ENCODE results near the gene ZC3H8.

ZC3H8 gene

GRCh38 chr2:112163541-112163981 lies 91.3 kb downstream of the ZC3H8 start:
- H3K4me3 ChIP-seq (ENCODE audit: low read length) = no peak overlapping the region
- no peak overlapping the region for H2AFZ ChIP-seq (ENCODE audit: low read depth, low read length)
- H3K27me3 ChIP-seq (ENCODE audit: insufficient read depth, low read length) = no peaks in the 10 kb centered on the region
- H3K36me3 ChIP-seq (ENCODE audit: insufficient read depth, low read length) = no peaks in the 10 kb centered on the region
- peaks cover 2% of the 10 kb centered on the region for H3K9me3 ChIP-seq (ENCODE audit: low read length)
- no peaks in the 10 kb centered on the region for H3K4me1 ChIP-seq (ENCODE audit: insufficient read depth, low read length)

GRCh38 chr2:112162956-112163355 lies 91.9 kb downstream of the ZC3H8 start:
- Histone ChIP-seq H3K4me1 (ENCODE audit: insufficient read depth, low read length) (no peaks in the 10 kb centered on the region), H2AFZ (ENCODE audit: low read depth, low read length) (no peak overlapping the region), H3K4me3 (ENCODE audit: low read length) (no peak overlapping the region), H3K9me3 (ENCODE audit: low read length) (peaks cover 1% of the 10 kb centered on the region), H3K36me3 (ENCODE audit: insufficient read depth, low read length) (no peaks in the 10 kb centered on the region), H3K27me3 (ENCODE audit: insufficient read depth, low read length) (no peaks in the 10 kb centered on the region)

- Histone ChIP-seq H3K36me3 (ENCODE audit: insufficient read depth, low read length) (no peaks in the 10 kb centered on the region), H3K9me3 (ENCODE audit: low read length) (no peaks in the 10 kb centered on the region), H3K27me3 (ENCODE audit: insufficient read depth, low read length) (no peaks in the 10 kb centered on the region), H3K4me3 (ENCODE audit: low read length) (no peak overlapping the region), H2AFZ (ENCODE audit: low read depth, low read length) (no peak overlapping the region), H3K4me1 (ENCODE audit: insufficient read depth, low read length) (no peaks in the 10 kb centered on the region)
Measured at GRCh38 chr2:112162341-112162740, 92.5 kb downstream of the ZC3H8 start.
